KBM-7 (cell line): ENCODE results near the gene NAT14.
"Not testable (repeated sequence)": the region's sequence is repeated elsewhere in the genome, so short reads cannot be mapped to it uniquely, and the experiment has no call there.

Source experiments
- DNase-seq: peaks from one replicate; pipeline ENCODE4 v3.0.0-alpha.2; 2015
- in situ Hi-C: fragments of 300-500 bp; cut with MboI; formaldehyde crosslinking; loops from 2 replicates; pipeline ENCODE4 v1.14.3; 2020; ENCODE audit warnings: low sequenced_read_pairs, low pct_unique_long_range_greater_than_20kb, mixed read lengths

NAT14 gene

DNA sequence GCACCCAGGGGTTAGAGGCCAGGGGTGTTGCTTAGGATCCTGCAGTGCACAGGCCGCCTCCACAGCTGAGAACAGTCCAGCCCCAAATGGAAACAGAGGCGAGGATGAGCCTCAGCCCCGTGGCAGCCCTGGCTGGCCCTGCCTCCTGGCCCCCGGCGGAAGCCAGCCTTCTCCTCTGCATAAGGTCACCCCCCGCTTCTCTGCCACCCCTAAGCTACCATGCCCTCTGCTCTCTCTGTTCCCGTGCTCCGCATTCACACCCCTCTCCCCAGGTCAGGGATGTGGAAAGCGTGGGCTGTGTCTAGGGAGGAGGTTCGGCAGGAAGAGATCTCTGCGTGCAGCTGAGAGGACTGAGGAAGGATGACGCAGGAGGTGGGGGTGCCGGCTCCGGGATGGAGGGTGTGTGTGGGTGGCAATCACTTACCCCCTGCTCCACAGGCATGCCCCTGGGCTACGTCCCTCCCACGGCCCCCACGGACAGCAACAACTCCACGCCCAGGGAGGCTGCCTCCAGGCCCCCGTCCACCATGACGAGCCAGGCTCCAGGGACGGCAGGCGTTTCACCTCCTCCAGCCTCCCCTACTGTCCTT is 9.3 kb downstream of the NAT14 start:
- in situ Hi-C loops = no loop called here
- DNase-seq = no peak

DNA sequence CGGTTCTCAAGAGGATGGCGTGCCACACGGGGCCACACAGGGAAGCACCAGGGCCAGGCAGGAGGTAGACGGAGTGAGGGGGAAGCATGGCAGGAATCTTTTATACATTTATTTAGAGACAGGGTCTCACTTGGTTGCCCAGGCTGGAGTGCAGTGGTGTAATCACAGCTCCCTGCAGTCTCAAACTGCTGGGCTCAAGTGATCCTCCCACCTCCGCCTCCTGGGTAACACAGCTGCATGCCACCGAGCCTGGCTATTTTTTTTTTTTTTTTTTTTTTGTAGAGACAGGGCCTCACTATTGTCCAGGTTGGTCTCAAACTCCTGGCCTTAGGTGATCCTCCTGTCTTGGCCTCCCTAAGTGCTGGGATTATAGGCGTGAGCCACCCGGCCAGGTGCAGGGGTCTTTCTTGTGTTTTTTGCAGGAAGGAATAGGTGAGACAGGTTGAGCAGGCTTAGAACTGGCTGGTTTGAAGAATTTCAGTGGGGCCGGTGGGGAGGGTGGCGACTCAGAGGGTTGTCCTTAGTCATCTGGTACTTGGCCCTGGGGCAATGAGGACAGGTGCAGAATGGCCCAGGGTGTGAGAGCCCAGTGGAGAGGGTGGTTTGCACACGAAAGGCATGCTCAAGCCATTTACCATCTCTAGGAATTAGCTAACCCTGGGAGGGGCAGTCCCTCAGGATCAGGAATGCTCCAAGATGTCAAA is 10.8 kb downstream of the NAT14 start:
- in situ Hi-C loops = no loop called here
- no peak for DNase-seq

DNA sequence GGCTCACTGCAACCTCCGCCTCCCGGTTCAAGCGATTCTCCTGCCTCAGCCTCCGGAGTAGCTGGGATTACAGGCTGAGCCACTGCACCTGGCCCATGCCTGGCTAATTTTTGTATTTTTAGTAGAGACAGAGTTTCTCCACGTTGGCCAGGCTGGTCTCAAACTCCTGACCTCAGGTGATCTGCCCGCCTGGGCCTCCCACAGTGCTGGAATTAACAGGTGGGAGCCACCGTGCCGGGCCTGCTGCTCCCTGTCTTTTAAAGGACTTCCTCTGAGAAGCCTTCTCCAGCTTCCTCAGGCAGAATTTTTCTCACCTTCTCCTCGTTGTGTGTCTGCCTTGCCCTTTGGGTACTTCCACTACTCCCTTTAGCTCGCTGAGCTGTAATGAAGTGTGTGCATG is 11.8 kb downstream of the NAT14 start:
- in situ Hi-C loops = not testable (repeated sequence)

DNA sequence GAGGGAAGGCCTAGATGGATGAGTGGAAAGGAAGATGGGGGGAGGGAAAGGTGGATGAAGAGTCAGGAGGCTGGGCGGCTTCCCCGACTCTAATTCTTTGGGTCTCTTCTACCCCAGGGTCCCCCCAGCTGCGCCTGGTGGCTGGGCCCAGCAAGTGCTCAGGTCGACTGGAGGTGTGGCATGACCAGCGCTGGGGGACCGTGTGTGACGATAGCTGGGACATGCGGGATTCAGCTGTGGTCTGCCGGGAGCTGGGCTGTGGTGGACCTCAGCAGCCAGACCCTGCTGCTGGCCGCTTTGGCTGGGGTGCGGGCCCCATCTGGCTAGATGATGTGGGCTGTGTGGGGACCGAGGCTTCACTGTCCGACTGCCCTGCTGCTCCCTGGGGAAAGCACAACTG is 12.8 kb downstream of the NAT14 start:
- no peak for DNase-seq
- in situ Hi-C loops = no loop called here

More for the DNA sequence above, 11.8 kb downstream of the NAT14 start:
- DNase-seq = not testable (repeated sequence)

DNA sequence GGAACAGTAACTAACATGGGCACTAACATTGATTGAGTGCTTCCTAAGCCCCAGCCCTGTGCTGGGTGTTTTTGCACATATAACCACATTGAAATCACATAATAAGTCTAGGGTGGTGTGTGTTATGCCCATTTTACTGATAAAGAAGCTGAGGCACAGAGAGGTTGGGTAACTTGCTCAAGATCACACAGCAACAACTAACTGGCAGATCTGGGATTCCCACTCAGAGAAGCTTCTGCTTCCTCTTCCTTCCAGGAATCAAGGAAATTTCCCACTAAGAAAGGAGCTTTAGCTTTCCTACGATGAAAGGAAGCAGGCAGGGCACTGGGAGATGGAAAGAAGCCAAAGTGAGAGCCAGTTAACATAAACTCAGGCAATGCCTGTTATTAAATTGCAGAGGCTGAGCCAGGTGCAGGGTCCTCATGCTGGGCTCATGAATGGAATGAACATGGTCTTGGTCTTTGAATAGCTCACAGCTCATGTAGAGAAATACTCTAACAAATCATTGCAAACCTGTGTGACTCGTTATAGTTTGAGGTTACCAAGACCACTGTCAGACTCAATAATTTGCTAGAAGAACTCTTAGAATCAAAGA is 13.4 kb downstream of the NAT14 start:
- DNase-seq = no peak
- in situ Hi-C loops = no loop called here

DNA sequence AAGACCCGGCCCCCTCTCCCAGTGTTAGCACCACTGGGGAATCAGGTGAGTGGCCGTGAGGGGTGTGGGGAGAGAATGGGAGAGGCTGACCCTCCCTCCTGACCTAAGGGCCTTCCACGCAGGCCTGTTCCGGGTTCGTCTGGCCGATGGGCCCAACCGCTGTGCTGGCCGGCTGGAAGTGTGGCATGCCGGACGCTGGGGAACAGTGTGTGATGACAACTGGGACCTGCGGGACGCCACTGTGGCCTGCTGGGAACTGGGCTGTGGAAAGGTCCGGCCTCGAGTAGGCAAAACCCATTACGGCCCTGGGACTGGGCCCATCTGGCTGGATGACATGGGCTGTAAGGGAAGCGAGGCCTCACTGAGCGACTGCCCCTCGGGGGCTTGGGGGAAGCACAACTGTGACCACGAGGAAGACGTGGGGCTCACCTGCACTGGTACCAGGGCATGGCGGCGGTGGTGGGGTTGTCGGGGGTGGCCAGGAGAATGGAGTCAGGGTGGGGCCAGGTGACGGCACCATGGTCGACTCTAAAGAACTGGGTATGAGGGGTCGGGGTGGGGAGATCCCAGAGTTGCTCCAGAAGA is 15.5 kb downstream of the NAT14 start:
- in situ Hi-C loops = no loop called here
- no peak for DNase-seq

DNA sequence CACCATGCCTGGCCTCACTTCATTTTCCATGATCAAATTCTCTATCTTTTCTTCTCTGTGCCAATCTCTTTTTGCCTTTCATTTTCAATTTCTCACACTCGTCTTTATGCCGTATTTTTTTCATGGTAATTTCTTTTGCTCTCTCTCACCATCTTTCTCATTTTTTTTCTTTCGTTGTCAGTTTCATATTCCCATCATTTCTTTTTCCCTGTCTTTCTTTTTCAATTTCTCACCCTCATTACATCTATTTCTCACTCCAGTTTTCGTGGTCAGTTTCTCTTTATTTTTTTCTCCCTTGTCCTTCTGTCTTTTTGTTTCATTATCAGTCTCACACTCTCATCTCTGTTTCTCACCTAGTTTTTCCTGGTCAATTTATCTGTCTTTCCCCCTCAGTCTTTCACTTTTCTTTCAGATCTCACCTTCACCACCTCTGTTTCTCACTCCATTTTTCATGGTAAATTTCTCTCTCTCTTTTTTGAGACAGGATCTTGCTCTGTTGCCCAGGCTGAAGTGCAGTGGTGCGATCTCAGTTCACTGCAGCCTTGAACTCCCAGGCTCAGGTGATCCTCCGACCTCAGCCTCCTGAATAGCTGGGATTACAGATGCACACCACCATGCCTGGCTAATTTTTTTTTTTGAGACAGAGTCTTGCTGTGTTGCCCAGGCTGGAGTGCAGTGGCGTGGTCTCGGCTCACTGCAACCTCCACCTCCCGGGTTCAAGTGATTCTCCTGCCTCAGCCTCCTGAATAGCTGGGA is 17.4 kb downstream of the NAT14 start:
- in situ Hi-C loops = no loop called here
- no peak for DNase-seq

DNA sequence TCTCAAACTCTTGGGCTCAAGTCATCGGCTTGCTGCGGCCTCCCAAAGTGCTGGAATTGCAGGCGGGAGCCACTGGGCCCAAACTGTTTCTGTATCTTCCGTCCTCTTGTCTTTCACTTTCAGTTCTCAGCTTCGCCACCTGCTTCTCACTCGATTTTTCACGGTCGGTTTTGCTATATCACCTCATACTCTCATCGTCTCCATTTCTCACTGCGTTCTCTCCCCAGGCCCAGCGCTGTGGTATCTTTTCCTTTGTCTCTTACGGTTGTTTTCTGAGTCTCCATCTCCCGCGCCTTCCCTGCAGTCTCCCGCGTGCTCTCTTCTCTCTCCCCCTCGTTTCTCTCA is 18.1 kb downstream of the NAT14 start:
- in situ Hi-C loops = no loop called here
- no peak for DNase-seq

DNA sequence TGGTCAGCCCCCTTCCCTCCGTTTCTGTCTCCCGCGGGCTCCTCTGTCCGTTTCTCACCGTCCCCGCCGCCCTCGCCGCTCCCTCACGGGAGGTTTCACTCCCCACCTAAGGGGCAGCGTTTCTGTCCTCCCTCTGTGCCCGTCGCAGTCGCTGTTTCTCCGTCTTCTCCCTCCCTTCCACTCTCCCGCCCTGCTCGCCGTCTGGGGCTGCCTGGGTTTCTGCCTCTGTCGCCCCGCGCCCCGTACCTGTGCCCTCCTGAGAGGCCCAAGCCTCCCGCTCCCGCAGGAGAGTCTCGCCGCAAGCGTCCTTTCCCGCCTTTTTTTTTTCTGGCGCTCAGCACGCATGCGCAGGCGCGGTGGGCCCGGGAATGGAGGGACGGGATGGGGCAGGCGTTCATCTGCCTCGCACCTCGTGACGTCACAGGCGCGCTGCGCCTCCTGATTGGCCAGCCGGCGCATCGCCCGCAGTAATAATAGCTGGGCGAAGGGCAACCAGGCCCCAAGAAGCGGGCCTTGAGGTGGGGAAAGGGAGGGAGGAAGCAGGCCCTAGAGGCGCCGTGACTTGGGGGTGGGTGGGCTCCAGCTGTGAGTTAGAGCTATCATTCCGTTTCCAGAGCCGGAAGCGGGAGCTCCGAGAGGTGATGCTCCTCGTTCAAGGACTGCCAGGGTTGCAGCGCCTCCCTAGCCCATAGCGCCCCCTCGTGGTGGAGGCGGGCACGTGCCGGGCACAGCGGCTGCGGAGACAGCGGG is 18.7 kb downstream of the NAT14 start:
- in situ Hi-C loops = no loop called here
- DNase-seq = peak; percentile 80

DNA sequence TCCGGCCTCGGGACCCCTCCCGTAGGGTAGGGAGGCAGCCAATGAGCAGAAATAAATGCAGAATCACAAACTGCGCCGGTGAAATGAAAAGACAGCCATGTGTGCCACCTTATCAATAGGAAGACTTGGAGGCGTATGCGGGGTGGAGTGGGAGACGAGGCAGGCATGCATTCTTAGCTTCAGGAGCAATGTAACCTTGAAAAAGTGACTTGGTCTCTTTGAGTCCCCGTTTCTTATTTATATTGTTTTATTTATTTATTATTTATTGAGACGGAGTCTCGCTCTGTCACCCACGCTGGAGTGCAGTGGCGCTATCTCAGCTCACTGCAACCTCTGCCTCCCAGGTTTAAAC is 19.2 kb downstream of the NAT14 start:
- in situ Hi-C loops = no loop called here
- DNase-seq = no peak

DNA sequence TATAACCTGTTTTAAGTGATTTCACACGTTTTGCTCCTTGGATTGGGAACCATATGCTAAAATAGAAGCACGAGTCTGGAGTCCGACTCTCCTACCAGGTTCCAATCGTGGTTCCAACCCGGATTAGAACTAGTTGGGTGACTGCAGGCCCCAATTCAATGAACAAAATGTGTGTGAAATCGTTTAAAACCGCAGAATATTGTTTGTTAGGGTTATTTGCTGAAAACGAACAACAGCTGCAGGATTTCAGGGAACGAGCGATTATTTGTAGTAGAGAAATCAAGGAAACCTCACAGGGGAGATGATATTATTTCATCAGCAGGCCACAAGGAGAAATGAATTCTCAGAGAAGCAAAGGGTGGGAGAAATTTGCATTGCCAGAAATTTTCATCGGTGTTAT is 20.0 kb downstream of the NAT14 start:
- in situ Hi-C loops = no loop called here
- no peak for DNase-seq

DNA sequence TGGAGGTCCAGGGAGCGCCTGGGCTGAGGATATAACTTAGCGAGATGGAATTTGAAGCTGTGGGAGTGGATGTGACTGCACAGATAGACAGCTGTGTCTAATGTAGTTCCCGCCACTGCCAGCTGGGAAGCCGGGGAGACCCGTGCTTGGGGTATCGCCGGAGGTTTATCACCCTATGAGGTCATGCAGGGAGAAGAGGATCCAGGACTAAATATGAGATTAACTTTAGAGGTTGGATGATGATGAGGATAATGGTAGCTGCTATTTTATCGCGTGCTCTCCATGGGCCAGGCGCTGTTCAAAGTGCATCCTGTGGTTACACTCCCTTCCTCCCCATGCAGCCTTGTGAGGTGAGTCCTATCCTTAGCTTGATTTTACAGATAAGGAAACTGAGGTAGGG is 23.1 kb downstream of the NAT14 start:
- DNase-seq = peak; percentile 21
- in situ Hi-C loops = no loop called here

DNA sequence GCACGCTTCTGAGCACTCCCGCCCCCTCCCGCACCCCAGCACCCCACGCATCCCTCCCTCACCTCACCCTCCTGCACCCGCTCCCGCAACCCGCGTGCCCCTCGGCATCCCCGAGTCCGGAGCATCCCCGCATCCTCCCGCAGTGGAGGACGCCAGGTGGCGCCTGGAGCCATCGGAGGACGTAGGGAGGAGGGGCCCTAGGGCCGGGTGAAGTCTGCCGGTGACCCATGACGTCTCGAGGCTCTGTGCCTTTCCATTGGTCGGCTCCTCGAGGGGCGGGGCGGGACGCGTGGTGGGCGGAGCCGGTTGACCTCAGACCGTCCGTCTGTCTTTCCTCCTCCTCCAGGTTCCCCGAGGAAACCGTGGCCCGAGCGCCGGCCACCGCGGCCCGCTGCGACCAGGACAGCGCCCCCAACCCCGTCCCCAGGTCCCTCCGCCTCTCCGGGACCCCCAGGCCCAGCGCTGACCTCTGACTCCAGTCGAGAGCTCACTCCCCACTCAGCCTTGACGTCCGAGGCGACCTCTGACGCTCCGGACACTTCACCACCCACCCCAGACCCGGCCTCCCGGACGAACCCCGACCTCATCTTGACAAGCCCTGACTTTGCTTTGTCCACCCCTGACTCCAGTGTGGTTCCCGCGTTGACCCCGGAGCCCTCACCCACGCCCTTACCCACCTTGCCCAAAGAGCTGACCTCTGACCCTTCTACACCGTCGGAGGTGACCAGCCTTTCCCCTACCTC is 32.1 kb downstream of the NAT14 start:
- in situ Hi-C loops = no loop called here
- peak; percentile 94 for DNase-seq

DNA sequence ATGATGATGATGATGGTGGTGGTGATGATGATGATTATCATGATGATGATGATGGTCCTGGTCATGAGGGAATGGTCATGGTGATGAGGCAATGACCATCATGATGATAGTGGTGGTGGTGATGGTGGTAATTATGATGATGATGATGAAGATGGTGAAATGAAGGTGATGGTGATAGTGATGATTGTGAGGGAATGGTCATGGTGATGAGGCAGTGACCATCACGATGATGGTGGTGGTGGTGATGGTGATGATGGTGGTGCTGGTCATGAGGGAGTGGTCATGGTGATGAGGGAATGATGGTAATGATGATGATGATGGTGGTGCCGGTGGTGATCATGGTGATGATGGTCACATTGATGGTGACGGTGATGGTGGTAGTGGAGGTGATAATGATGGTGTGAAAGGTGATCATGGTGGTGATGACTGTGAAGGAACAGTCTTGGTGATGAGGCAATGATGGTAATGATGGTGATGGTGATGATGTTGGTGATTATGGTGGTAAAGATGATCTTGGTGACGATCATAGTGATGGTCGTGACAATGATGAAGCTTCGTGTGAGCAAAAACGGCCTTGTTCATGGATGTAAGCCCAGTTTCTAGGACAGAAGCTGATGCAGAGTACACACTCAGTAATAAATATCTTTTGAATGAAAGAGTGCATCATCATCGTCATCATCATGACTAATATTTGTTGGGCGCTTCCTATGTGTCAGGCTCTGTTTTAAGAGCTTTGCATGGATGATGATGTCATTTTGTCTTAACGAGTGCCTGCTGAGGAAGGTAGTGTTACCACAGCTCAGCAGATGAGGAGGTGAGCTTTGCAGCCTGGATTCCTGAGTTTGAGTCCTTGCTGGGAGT is 34.7 kb downstream of the NAT14 start:
- in situ Hi-C loops = no loop called here
- no peak for DNase-seq

DNA sequence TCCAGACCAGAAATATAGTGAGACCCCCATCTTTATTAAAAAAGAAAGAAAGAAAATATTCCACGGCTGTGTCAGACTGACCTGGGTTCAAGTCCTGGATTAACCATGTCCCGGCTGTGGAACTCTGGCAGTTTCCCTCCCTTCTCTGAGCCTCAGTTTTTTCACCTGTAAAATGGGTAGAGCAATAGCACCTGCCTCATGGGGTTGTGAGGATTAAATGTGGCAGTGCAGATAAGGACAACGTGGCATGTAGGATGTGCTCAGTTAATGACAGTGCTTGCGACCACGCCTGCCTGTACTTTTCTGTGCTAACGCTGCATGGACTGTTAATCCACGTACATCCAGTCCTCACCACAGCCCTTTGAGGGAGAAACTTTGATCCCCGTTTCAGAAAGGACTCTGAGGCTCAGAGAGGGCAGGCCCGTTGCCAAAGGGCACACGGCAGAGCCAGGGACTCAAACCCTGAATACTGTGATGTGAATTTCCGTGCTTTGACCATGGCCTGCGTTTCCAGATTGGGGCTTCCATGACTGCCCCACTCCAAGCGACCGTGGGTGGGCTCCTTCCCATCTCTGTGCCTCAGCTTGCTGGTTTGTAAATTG is 35.8 kb downstream of the NAT14 start:
- no peak for DNase-seq
- in situ Hi-C loops = no loop called here

DNA sequence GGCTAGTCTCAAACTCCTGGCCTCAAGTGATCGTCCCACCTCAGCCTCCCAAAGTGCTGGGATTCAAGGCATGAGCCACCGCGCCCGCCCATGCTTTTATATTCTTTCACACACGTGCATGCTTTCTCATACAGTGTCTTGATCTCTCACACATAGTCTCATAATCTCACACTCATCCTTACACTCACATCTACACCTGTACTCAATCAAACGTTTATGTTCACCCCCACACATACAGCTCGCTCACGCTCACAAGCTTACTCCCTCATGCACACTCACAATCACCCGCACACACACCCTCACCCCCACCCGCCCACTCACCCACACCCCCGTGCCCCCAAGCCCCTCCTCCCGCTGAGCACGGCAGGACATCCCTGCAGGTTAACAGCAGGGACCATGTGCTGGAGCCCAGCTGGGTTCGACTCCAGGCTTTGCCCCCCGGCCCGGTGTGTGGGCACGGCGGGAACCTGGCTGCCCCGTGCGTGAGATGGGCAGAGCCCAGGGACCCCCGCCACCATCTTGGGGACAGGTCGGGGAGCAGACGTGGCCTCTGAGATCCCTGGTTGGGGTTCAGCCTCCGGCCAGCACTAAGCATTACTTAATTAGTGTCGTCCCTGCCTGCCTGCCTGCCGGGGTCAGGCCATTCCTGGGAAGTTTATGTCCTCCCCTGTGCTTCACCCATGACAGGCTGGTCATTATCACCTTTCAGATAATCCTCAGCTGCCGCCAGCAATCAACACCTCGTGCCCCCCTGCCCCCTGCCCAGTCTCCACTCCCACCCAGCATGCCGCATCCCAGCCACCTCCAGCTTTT is 40.5 kb downstream of the NAT14 start:
- in situ Hi-C loops = no loop called here
- DNase-seq = no peak
